Raji (cell line): ENCODE results near the gene SCNN1B.

Experiments
- POLR2A ChIP-seq: IDR thresholded peaks from 2 replicates; pipeline ENCODE4 v1.6.1; 2011; ENCODE audit warnings: low read depth, low read length, control low read depth; ENCODE audit not compliant: insufficient read depth

SCNN1B gene

GRCh38 chr16:23362460-23363317, 60.6 kb downstream of the SCNN1B start:
- TF ChIP-seq POLR2A = no peak

DNA sequence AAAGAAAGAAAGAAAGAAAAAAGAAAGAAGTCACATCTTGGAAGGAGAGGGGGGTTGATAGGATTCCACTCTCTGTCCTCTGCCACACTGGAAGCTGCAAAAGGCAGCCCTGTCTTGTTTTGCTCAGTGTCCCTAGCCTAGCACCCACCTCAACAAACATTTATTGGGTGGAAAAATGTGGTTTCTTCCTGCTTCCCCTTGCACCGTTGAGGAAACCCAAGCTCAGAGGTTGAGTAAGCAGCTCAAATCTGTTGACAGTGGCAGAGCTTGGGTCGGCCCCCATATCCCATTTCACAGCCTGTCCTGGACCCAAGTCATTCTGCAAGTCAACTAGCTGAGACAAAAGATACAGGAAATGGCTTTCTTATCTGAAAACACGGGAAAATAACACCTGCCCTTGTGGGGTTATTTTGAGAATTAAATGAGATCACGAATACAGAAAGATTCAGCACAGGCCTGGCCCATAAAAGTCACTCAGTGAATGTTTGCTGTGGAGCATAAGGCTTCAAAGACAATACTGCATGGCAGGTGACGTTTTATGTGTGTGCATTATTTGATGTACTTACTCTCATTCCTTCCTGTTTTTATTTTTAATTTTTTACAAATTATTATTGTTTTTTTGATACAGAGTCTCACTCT, 63.6 kb downstream of the SCNN1B start:
- TF ChIP-seq POLR2A = no peak

DNA sequence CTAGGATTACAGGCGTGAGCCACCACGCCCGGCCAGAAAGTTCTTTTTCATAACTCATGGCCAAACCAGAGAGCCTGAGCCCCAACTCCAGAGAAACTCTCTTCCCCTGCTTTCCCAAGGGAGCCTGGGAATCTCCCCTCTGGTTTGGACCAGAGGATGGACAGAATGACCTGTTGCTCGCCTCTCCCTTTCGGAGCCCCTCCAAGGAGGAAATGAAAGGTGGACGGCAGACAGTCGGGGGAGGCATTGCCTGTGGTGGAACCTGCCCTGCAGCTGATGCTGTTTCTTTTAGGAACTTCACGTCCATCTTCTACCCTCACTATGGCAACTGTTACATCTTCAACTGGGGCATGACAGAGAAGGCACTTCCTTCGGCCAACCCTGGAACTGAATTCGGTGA, 65.5 kb downstream of the SCNN1B start:
- no peak for TF ChIP-seq POLR2A

GRCh38 chr16:23367988-23368387, 65.9 kb downstream of the SCNN1B start:
- no peak for TF ChIP-seq POLR2A

DNA sequence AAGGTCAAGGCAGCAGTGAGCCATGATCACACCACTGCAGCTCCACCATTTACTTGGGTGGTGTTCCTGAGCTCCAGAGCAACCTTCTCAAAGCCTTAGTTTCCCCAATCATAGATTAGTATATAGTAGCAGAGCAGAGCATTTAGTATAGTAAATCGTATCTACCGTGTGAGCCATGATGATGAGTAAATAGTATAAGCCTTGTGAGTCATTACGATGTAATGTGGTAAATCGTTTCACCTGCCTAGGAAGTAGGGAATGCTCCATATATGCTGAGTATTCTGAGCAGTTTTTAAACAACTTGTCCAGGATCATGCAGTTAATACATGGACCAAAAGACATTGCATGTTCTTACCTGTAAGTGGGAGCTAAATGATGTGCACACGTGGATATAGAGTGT, 66.4 kb downstream of the SCNN1B start:
- TF ChIP-seq POLR2A = no peak

DNA sequence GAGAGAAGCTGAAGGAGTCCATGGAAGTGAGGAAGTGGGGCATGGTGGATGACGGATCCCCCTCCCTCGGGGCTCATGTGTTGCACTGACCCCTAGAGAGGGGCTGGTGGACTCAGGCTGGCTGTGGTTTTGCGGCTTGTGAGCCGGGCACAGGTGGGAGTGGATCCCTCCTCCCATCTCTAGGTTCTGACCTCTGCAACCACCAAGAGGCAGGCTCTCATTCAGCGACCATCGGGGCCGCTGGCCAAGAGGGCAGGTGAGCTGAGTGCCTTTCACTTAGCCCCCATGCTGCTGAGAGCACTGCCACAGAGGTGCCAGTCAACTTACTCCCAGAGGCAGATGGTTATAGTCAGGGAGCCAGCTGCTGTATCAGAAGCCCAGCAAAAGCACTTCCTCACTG, 67.3 kb downstream of the SCNN1B start:
- no peak for TF ChIP-seq POLR2A

DNA sequence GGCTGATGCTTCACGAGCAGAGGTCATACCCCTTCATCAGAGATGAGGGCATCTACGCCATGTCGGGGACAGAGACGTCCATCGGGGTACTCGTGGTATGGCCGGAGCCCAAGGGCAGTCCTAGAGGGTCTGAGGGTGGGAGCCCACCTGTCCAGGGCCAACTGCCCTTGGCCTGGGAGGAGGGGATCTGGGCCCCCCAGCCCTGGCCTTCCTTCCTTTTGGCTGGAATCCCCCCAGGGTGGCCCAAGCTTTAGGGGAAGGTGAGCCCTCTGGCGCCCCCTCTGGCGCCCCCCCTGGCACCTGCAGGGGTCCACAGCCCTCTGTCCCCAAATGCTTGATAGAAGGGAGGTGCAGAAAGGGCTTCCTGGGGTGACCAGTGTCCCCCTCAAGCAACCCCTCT, 69.3 kb downstream of the SCNN1B start:
- no peak for TF ChIP-seq POLR2A

DNA sequence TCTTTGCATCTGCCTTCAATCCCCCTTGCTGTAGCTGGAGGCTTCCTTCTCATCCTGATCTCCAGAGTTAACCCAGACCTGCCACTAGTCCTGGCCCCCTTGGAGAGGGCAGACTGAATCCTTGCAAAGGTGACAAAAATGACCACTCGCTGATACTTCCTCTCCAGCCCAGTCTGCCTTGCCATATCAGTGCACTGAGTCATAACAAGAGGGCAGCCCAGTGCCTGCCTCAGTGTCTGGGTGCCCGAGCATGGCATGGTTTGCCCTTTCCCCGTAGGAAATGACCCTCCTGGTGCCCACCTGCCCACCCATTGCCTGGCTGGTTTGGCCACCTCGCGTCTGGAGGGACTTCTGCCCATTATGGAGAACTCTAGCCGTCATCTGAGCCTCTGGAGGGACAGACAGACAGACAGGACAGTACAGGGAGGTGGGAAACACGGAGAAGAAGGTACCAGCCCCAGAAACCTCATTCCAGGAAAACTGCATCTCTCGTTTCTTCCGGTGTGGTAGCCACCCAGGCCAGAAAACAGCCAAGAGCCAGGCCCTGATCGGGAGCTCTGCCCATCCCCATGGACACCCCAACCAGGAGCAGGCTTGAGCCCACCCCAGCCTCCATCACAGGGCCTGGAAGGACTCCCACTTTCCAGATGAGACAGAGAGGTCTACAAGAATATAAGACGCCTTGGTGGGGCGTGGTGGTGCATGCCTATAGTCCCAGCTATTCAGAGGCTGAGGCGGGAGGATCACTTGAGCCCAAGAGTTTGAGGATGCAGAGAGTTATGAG, 71.5 kb downstream of the SCNN1B start:
- no peak for TF ChIP-seq POLR2A

GRCh38 chr16:23374721-23375510, 72.8 kb downstream of the SCNN1B start:
- TF ChIP-seq POLR2A = no peak

- TF ChIP-seq POLR2A = no peak
Observed at GRCh38 chr16:23375643-23376042, 73.5 kb downstream of the SCNN1B start.

DNA sequence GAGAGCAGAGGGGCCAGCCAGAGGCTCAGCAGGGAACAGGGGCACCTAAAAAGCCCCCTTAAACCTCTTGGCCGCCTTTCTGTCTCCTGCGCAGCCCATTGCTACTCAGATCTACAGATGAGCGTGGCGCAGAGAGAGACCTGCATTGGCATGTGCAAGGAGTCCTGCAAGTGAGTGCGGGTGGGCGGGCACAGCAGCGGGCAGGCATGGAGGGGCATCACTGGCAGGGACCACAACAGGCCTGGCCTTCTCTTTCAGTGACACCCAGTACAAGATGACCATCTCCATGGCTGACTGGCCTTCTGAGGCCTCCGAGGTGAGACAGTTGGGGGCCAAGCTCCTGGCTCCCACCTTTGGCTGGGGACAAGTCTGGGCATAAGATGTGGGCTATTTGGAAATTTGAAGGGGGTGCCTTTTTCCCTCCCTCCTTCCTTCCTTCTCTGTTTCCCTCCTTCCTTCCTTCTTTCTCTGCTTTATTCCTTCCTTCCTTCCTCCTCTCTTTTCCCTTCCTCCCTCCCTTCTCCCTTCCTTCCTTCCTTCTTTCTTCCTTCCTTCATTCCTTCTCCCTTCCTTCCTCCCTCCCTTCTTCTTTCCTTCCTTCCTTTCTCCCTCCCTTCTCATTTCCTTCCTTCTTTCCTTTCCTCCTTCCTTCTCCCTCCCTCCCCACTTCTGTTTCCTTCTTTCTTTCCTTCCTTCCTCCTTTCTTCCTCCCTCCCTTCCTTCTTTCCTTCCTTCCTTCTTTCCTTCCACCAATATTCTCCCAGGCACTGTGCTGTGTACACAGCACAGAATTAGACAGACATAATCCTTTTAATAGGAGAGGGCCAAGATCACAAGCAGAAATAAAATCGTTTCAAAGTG, 75.2 kb downstream of the SCNN1B start:
- no peak for TF ChIP-seq POLR2A

DNA sequence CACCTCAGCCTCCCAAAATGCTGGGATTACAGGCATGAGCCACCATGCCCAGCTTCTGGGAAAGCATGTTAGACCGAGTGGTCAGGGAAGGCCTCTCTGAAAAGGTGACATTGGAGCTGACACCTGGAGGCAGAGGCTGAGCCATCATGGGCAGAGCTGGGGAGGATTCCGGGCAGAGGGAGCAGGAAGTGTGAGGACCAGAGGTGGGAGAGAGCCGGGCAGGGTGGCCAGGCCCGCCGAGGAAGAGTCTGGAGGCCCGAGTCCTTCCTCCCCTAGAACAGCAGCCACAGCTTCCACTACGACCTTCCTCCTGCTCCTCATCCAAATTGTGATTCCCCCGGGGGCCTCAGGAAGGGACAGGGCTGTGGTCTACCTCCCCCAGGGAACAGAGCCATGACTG, 76.2 kb downstream of the SCNN1B start:
- TF ChIP-seq POLR2A = no peak

DNA sequence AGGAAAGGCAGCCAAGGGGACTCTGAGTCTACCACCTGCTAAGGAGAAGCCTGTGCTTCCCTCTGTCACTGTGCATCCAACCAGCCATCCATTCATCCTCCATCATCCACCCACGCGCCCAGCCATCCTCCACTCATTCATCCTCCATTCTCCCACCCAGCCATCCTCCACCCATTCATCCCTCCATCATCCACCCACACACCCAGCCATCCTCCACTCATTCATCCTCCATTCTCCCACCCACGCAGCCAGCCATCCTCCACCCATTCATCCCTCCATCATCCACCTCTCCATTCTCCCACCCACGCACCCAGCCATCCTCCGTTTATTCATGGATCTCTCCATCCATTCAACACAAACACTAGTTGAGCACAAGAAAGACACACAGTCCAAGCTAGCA, 76.8 kb downstream of the SCNN1B start:
- no peak for TF ChIP-seq POLR2A

- no peak for TF ChIP-seq POLR2A
Observed at GRCh38 chr16:23379707-23380106, 77.6 kb downstream of the SCNN1B start.
